GM04504 (cell line): ENCODE measurements around the gene ABHD10.
"Not testable (repeated sequence)": the region's sequence is repeated elsewhere in the genome, so short reads cannot be mapped to it uniquely, and the experiment has no call there.

Experiments
- DNase-seq: peaks from one replicate; pipeline ENCODE4 v3.0.0-alpha.2; 2012; ENCODE audit warnings: low read depth

ABHD10 gene

DNA sequence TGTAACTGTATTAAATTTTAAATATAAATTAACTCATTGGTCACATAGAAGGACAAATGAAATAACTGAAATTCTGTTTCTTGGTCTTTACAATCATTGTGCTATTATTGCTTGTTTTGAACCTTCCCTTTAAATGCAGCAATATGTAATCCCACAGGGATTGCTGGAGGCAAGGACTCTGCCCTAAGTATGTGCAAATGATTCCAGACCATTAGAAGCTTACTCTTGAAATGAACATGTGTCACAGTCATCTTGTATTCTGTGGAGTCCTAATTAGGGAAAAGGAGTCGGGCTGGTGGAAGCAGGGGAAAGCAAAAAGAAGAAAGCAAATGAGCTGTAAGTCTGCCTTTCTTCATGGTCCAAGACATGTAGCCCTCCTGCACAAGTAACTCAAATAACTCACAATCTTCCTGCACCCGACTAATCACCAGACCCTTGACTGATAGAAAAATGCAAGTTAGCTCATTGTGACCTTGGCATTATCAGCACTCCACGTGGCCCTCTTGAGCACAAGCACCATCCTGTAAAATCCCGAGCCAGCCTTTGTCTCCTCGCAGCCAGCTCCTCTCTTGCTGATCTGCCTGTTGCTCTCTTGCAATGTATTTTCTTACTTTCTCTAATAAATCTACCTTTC is 53.4 kb downstream of the ABHD10 start:
- no peak for DNase-seq

DNA sequence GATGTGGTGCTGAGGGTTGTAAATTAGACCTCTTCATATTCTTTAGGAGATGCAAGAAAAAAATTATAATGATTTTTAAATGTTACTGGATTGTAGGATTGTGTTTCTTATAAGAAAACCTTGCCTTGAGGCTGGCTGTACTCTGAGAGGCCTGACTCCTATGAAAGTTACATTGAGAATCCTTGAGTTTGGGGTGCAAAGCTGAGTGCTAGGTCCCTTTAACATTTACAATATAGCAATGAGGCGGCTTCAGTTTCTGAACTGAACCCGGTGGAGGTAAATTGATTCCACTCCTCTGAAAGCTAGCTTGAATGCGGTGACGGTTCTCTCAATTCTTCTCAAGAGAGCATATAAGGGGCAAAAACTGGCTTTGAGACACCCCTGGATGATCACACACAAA is 55.6 kb downstream of the ABHD10 start, which contains the start of gene TMPRSS7:
TMPRSS7 (plus strand) TSS at position 301 of the 400 bp plus-strand sequence. CDS start 110 bp downstream, outside the sequence.
- no peak for DNase-seq

DNA sequence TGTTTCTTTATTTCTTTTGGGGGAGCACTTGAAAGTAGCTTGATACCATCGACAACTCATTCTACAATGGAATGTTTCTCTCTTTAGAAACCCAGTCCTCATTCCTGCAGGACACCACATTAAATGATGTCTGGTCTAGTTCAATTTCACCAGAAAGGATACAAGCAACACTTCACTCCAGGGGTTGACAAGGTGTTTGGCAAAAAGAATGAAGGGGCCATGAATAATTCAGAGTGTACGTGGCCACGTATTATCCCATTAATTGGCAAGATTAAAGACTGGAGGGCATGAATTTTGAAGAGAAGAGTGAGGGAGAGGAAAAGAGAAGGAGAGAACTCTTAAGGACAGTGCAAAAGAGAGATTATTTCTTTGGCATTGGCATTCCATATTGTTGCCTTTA is 56.4 kb downstream of the ABHD10 start:
- no peak for DNase-seq

DNA sequence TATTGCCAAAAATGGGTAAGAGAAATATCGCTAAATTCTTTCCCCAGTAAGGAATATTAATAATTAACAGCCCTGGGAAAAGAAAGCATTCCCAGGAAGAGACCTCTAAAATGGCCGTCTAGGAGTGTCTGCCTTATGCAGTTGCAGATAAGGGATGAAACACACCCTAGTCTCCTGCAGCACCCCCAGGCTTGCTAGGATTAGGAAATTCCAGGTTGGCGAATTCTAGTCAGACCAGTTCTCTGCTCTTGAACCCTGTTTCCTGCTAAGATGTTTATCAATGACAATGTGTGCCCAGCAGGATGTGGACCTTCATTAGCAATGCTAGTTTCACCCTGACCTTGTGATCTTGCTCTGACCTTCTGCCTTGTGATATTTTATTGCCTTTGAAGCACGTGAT is 58.4 kb downstream of the ABHD10 start:
- not testable (repeated sequence) for DNase-seq

DNA sequence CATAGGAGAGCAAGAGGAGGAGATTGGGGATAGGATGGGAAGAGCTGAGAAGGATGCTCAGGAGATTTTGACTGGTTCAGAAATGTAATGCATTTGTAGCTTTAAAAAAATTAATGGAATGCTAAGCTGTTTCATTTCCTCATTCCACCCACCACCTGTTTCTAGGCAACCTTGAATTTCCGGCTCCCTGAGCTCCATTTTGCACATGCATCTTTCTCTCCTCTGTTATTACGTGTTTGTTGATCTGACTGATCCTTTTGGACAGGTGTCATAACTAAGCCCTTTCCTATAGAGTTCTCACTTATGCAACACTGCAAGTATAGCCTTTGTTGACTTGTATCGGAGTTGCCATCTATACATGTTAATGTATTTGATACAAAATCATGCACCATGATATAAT is 60.0 kb downstream of the ABHD10 start:
- no peak for DNase-seq

DNA sequence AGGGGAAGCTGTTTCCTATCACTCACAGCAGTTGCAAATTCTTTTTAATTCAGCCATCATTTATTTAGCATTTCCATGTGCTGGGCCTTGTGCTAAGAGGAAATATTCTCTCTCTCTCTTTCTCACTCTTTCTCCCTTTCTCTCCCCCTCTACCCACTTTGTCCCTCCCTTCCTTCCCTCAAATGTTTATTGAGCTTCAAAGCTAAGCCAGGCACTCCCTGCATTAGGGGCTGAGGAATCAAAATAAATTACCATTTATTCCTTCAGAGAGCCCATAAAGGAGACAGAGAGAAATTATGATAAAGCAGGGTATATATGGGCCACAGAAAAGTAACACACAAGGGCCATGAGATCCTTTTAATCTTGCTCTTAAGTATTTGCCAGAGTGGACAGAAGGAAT is 62.5 kb downstream of the ABHD10 start:
- no peak for DNase-seq

DNA sequence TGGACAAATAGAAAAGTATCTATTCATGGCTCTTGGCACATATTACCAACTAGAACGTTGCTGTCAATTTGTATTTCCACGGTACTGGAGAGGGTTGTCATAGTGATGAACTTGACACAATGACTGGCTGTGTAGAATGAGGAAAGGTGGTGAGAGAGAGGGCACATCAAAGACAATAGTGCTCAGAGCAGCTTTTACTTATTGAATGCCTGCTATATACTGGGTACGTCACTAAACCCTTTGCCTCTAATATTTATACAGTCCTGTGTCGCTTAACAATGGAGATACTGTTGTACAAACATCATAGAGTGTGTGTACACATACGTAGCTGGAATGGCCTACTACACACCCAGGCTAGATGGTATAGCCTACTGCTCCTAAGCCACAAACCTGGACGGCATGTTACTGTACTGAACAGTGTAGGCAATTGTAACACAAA is 64.0 kb downstream of the ABHD10 start:
- DNase-seq, result no peak
